HEK293 (cell line): ENCODE results near the gene MS4A2.
"Not testable (repeated sequence)": the region's sequence is repeated elsewhere in the genome, so short reads cannot be mapped to it uniquely, and the experiment has no call there.

ENCODE experiments used
- CTCF ChIA-PET: fragments of 350-600 bp; formaldehyde crosslinking; extraction: SDS; loops from one replicate; lab custom pipeline; 2021; ENCODE audit warnings: antibody characterized with exemption; lab: Yijun Ruan, JAX
- POLR2A ChIA-PET: fragments of 300-600 bp; formaldehyde crosslinking; extraction: SDS; loops from one replicate; lab custom pipeline; 2020; ENCODE audit warnings: antibody characterized with exemption, inconsistent platforms; lab: Yijun Ruan, JAX
- H3K27ac ChIP-seq: fragments of 200-500 bp; sonication (Bioruptor generic); 2 replicates; pipeline ENCODE4 v1.5.1; 2014; ENCODE audit warnings: low read depth, low read length, control low read depth, inconsistent platforms; ENCODE audit errors: extremely low read depth
- H3K36me3 ChIP-seq, 2 experiments: fragments of 200-500 bp in 1 of 2; sonication (Bioruptor generic) in 1 of 2; 1 replicate in 1 of 2; 2 replicates in 1 of 2; pipeline ENCODE4 v1.5.1; 2014 to 2017; ENCODE audit warnings: inconsistent platforms in 2 of 2, low read length in 2 of 2; ENCODE audit not compliant: control insufficient read depth in 2 of 2, insufficient read depth in 1 of 2
- H3K4me1 ChIP-seq: fragments of 200-500 bp; sonication (Bioruptor generic); 2 replicates; pipeline ENCODE4 v1.5.1; 2014; ENCODE audit warnings: mild to moderate bottlenecking, low read length, inconsistent platforms; ENCODE audit not compliant: control insufficient read depth, insufficient read depth
- H3K4me3 ChIP-seq: 2 replicates; pipeline ENCODE4 v1.5.1; 2011; ENCODE audit warnings: low read depth, mild to moderate bottlenecking, control low read depth, low read length, moderate library complexity
- H3K9me3 ChIP-seq: fragments of 200-500 bp; sonication (Bioruptor generic); 2 replicates; pipeline ENCODE4 v1.5.1; 2014; ENCODE audit warnings: low read depth, low read length, inconsistent platforms; ENCODE audit not compliant: control insufficient read depth, insufficient read depth
- GFI1B ChIP-seq: fragments of 450-650 bp; formaldehyde crosslinking; IDR thresholded peaks from 2 replicates; pipeline ENCODE4 v1.5.1; 2016; ENCODE audit warnings: missing biosample characterization, missing genetic modification characterization
- GLIS1 ChIP-seq: fragments of 450-650 bp; formaldehyde crosslinking; IDR thresholded peaks from 2 replicates; pipeline ENCODE4 v1.5.1; 2016; ENCODE audit warnings: missing biosample characterization, missing genetic modification characterization
- HOXC10 ChIP-seq: sonication (generic); formaldehyde crosslinking; IDR thresholded peaks from 2 replicates; pipeline ENCODE4 v1.8.1; 2023; ENCODE audit warnings: mild to moderate bottlenecking, missing genetic modification reagents
- MYNN ChIP-seq: fragments of 450-650 bp; formaldehyde crosslinking; IDR thresholded peaks from 2 replicates; pipeline ENCODE4 v1.5.1; 2016; ENCODE audit warnings: missing biosample characterization, missing genetic modification characterization, borderline replicate concordance
- REPIN1 ChIP-seq: fragments of 450-650 bp; formaldehyde crosslinking; IDR thresholded peaks from 2 replicates; pipeline ENCODE4 v1.5.1; 2017; ENCODE audit warnings: missing biosample characterization, missing genetic modification characterization, low read depth
- SP3 ChIP-seq: fragments of 450-650 bp; formaldehyde crosslinking; IDR thresholded peaks from 2 replicates; pipeline ENCODE4 v1.5.1; 2016; ENCODE audit warnings: missing biosample characterization, missing genetic modification characterization
- SP7 ChIP-seq: fragments of 450-650 bp; formaldehyde crosslinking; IDR thresholded peaks from 2 replicates; pipeline ENCODE4 v1.5.1; 2016; ENCODE audit warnings: missing biosample characterization, missing genetic modification characterization
- TRIM28 ChIP-seq: IDR thresholded peaks from 2 replicates; pipeline ENCODE4 v1.6.1; 2011; ENCODE audit warnings: low read length, control low read depth, borderline replicate concordance
- WT1 ChIP-seq: fragments of 450-650 bp; formaldehyde crosslinking; IDR thresholded peaks from 2 replicates; pipeline ENCODE4 v1.5.1; 2016; ENCODE audit warnings: missing biosample characterization, missing genetic modification characterization
- YY2 ChIP-seq: fragments of 450-650 bp; formaldehyde crosslinking; IDR thresholded peaks from 2 replicates; pipeline ENCODE4 v1.5.1; 2016; ENCODE audit warnings: missing biosample characterization, missing genetic modification characterization
- ZBTB17 ChIP-seq: fragments of 450-650 bp; formaldehyde crosslinking; IDR thresholded peaks from 2 replicates; pipeline ENCODE4 v1.5.1; 2016; ENCODE audit warnings: missing biosample characterization, missing genetic modification characterization
- ZNF140 ChIP-seq: fragments of 450-650 bp; formaldehyde crosslinking; IDR thresholded peaks from 2 replicates; pipeline ENCODE4 v1.5.1; 2016; ENCODE audit warnings: missing biosample characterization, missing genetic modification characterization
- ZNF155 ChIP-seq: fragments of 450-650 bp; formaldehyde crosslinking; IDR thresholded peaks from 2 replicates; pipeline ENCODE4 v1.5.1; 2016; ENCODE audit warnings: missing biosample characterization, missing genetic modification characterization
- ZNF184 ChIP-seq: fragments of 450-650 bp; IDR thresholded peaks from 2 replicates; pipeline ENCODE4 v1.5.1; 2018; ENCODE audit warnings: missing biosample characterization, mild to moderate bottlenecking, missing genetic modification characterization
- ZNF239 ChIP-seq: fragments of 450-650 bp; formaldehyde crosslinking; IDR thresholded peaks from 2 replicates; pipeline ENCODE4 v1.5.1; 2016; ENCODE audit warnings: missing biosample characterization, missing genetic modification characterization
- ZNF274 ChIP-seq, 2 experiments: fragments of 200-500 bp in 1 of 2; fragments of 450-650 bp in 1 of 2; sonication (Bioruptor generic) in 1 of 2; formaldehyde crosslinking in 1 of 2; IDR thresholded peaks; 2 replicates each; pipeline versions ENCODE4 v1.5.1 to v1.6.1; 2014 to 2016; ENCODE audit warnings: borderline replicate concordance in 1 of 2, inconsistent platforms in 1 of 2, low read length in 1 of 2, missing biosample characterization in 1 of 2, missing genetic modification characterization in 1 of 2
- ZNF335 ChIP-seq: fragments of 450-650 bp; formaldehyde crosslinking; conservative IDR thresholded peaks from 2 replicates; pipeline ENCODE4 v1.5.1; 2016; ENCODE audit warnings: missing biosample characterization, missing genetic modification characterization
- ZNF521 ChIP-seq: fragments of 450-650 bp; formaldehyde crosslinking; IDR thresholded peaks from 2 replicates; pipeline ENCODE4 v1.5.1; 2017; ENCODE audit warnings: missing biosample characterization, mild to moderate bottlenecking, missing genetic modification characterization
- ZNF529 ChIP-seq: fragments of 450-650 bp; formaldehyde crosslinking; IDR thresholded peaks from 2 replicates; pipeline ENCODE4 v1.5.1; 2017; ENCODE audit warnings: missing genetic modification characterization, missing biosample characterization; ENCODE audit not compliant: insufficient replicate concordance
- ZNF530 ChIP-seq: fragments of 450-650 bp; formaldehyde crosslinking; IDR thresholded peaks from 2 replicates; pipeline ENCODE4 v1.5.1; 2016; ENCODE audit warnings: low read depth, missing biosample characterization, missing genetic modification characterization
- ZNF549 ChIP-seq: fragments of 450-650 bp; IDR thresholded peaks from 2 replicates; pipeline ENCODE4 v1.5.1; 2018; ENCODE audit warnings: missing biosample characterization, missing genetic modification characterization, mild to moderate bottlenecking, inconsistent platforms, moderate library complexity
- ZNF664 ChIP-seq: fragments of 450-650 bp; formaldehyde crosslinking; IDR thresholded peaks from 2 replicates; pipeline ENCODE4 v1.5.1; 2016; ENCODE audit warnings: missing biosample characterization, missing genetic modification characterization
- ZNF670 ChIP-seq: fragments of 450-650 bp; formaldehyde crosslinking; IDR thresholded peaks from 2 replicates; pipeline ENCODE4 v1.5.1; 2016; ENCODE audit warnings: missing biosample characterization, missing genetic modification characterization, low read depth
- ZNF768 ChIP-seq: fragments of 450-650 bp; formaldehyde crosslinking; IDR thresholded peaks from 2 replicates; pipeline ENCODE4 v1.5.1; 2018; ENCODE audit warnings: missing biosample characterization, mild to moderate bottlenecking, missing genetic modification characterization
- TF ChIP-seq, protein P1 (sequence below): fragments of 450-650 bp; formaldehyde crosslinking; IDR thresholded peaks from 2 replicates; pipeline ENCODE4 v1.5.1; 2016; ENCODE audit warnings: missing biosample characterization, missing genetic modification characterization
- TF ChIP-seq, protein P2 (sequence below): fragments of 450-650 bp; IDR thresholded peaks from 2 replicates; pipeline ENCODE4 v1.5.1; 2018; ENCODE audit warnings: missing biosample characterization, missing genetic modification characterization

The MS4A2 gene

DNA sequence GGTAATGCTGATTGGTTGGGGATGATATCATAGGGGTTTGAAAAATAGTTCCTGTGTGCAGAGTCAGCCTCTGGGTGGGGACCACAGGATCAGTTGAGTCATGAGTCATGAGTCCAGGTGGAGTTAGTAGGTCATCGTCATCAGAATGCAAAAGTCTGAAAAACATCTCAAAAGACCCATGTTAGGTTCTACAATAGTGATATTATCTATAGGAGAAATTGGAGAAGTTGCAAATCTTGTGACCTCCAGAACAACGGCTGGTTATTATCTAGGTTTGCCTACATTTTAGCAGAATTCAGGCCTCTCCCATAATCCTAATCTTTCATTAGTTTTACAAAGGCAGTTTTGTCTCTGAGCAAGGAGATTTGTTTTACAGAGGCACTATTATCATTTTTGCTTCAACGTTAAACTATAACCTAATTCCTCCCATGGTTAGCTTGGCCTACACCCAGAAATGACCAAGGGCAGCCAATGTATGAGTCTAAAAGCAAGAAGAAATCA lies 38.9 kb downstream of the MS4A2 start (continued):
- no peak for TF ChIP-seq ZNF768 (tag by site-specific recombination)
- TF ChIP-seq ZNF521 (tag by site-specific recombination) = no peak
- TF ChIP-seq, protein P1, sequence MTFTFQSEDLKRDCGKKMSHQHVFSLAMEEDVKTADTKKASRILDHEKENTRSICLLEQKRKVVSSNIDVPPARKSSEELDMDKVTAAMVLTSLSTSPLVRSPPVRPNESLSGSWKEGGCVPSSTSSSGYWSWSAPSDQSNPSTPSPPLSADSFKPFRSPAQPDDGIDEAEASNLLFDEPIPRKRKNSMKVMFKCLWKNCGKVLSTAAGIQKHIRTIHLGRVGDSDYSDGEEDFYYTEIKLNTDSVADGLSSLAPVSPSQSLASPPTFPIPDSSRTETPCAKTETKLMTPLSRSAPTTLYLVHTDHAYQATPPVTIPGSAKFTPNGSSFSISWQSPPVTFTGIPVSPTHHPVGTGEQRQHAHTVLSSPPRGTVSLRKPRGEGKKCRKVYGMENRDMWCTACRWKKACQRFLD (tag by site-specific recombination) = no peak
- TF ChIP-seq WT1 (tag by site-specific recombination) = no peak
- no peak for TF ChIP-seq ZNF335 (tag by site-specific recombination)

DNA sequence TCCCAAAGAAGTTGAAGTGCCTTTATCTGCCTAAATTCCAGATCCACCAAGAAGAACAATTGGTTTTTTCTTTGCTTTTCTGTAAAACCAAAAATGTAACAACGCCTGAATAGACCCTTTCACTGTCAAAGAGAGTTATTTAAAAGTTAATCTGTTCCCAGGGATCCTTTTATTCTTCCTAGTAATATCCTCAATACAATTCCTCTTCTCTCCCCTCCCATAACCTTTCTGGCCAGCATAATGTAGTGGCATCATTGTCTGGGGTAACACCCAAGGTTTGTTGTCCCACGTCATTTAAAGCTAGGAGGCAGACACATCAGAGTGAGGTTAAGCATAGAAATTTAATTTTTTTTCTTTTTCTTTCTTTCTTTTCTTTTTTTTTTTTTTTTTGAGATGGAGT lies 39.9 kb downstream of the MS4A2 start:
- no peaks in the 10 kb centered on the region for H3K36me3 ChIP-seq
- no peak overlapping the region for H3K27ac ChIP-seq
- H3K9me3 ChIP-seq = no peaks in the 10 kb centered on the region
- no peak overlapping the region for H3K4me3 ChIP-seq
- ChIA-PET POLR2A (no interaction called here), CTCF (no interaction called here)
- H3K4me1 ChIP-seq = no peaks in the 10 kb centered on the region
- no peak for TF ChIP-seq SP3
- TF ChIP-seq, protein P2, sequence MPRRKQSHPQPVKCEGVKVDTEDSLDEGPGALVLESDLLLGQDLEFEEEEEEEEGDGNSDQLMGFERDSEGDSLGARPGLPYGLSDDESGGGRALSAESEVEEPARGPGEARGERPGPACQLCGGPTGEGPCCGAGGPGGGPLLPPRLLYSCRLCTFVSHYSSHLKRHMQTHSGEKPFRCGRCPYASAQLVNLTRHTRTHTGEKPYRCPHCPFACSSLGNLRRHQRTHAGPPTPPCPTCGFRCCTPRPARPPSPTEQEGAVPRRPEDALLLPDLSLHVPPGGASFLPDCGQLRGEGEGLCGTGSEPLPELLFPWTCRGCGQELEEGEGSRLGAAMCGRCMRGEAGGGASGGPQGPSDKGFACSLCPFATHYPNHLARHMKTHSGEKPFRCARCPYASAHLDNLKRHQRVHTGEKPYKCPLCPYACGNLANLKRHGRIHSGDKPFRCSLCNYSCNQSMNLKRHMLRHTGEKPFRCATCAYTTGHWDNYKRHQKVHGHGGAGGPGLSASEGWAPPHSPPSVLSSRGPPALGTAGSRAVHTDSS (tag by site-specific recombination) = no peak

DNA sequence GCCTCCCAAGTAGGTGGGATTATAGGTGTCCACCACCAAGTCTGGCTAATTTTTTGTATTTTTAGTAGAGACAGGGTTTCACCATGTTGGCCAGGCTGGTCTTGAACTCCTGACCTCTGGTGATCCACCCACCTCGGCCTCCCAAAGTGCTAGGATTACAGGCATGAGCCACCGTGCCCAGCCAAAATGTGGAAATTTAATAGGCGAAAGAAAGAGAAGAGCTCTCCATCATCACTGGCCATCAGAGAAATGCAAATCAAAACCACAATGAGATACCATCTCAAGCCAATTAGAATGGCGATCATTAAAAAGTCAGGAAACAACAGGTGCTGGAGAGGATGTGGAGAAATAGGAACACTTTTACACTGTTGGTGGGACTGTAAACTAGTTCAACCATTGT lies 40.4 kb downstream of the MS4A2 start:
- H3K27ac ChIP-seq = not testable (repeated sequence)
- CTCF ChIA-PET = interaction anchor here (0.6 kb wide), 1 partner anchor 64 kb away, joined by 7 read pairs; no protein-coding TSS in a partner anchor

DNA sequence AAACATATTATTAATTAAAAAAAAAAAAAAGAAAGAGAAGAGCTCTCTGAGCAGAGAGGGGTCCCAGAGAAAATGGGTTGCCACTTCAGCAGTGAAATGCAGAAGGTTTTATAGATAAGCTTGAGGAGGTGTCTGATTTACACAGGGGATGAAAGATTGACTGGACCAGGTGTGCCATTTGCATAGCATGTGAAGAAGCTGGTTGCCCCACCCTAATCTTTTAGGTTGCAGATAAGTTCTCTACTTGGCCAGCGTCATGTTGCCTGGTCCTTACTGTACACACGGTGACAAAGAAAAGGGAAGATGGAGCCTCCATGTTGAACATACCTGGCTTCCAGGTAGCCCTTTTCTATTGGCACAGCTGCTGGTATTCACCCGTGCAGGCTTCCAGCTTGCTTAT lies 41.4 kb downstream of the MS4A2 start:
- H3K27ac ChIP-seq = no peak overlapping the region
- TF ChIP-seq ZBTB17 (tag by site-specific recombination) = no peak
- TF ChIP-seq SP7 (tag by site-specific recombination) = no peak
- no peak for TF ChIP-seq ZNF530
- TF ChIP-seq TRIM28 = no peak
- TF ChIP-seq MYNN (tag by site-specific recombination) = no peak
- TF ChIP-seq REPIN1 (tag by site-specific recombination) = no peak
- no peak for TF ChIP-seq ZNF155 (tag by site-specific recombination)
- TF ChIP-seq ZNF549 (tag by site-specific recombination) = no peak
- no peak for TF ChIP-seq ZNF670 (tag by site-specific recombination)
- TF ChIP-seq GFI1B = no peak
- no peak for TF ChIP-seq ZNF184 (tag by site-specific recombination)
- TF ChIP-seq GLIS1 (tag by site-specific recombination) = no peak
- no peak for TF ChIP-seq ZNF664
- TF ChIP-seq YY2 (tag by site-specific recombination) = no peak
- no peak for TF ChIP-seq SP3
- no peak for TF ChIP-seq HOXC10 (CRISPR knock-in tag)
- TF ChIP-seq ZNF274 (IDR thresholded peaks at IDR 0.05; ENCODE audit: low read length) = no peak
- no peak for TF ChIP-seq ZNF274 (tag by site-specific recombination; IDR thresholded peaks at IDR 0.05; ENCODE audit: borderline replicate concordance)
- TF ChIP-seq ZNF529 = no peak
- no peak for TF ChIP-seq ZNF140
- no peak for TF ChIP-seq ZNF239 (tag by site-specific recombination)
- H3K4me1 ChIP-seq = no peaks in the 10 kb centered on the region
- no peaks in the 10 kb centered on the region for H3K9me3 ChIP-seq
- CTCF ChIA-PET = interaction anchor here (0.6 to 0.9 kb wide), 3 partner anchors 19 to 190 kb away, joined by 3 to 4 read pairs (median 3); no protein-coding TSS in a partner anchor
- POLR2A ChIA-PET = no interaction called here
- H3K4me3 ChIP-seq = no peak overlapping the region
- no peaks in the 10 kb centered on the region for H3K36me3 ChIP-seq

More for the DNA sequence above, 40.4 kb downstream of the MS4A2 start:
- H3K4me1 ChIP-seq, H3K9me3 ChIP-seq, POLR2A ChIA-PET, H3K36me3 ChIP-seq, H3K4me3 ChIP-seq: not testable (repeated sequence)
